Sigmoid colon (tissue), 4 donors: Measurements from ENCODE around the gene TMEM130.

Experiments used
- POLR2A ChIP-seq, 2 donors: fragments of 450-650 bp; IDR thresholded peaks; one replicate each; pipeline ENCODE4 v1.6.1; 2016; ENCODE audit warnings: antibody characterized with exemption in 2 of 2, mild to moderate bottlenecking in 2 of 2, moderate library complexity in 2 of 2
- POLR2AphosphoS5 ChIP-seq, 4 donors: sonication (generic); formaldehyde crosslinking; IDR thresholded peaks; one replicate each; pipeline ENCODE4 v1.6.1; 2017; ENCODE audit warnings: antibody characterized with exemption in 4 of 4

DNA sequence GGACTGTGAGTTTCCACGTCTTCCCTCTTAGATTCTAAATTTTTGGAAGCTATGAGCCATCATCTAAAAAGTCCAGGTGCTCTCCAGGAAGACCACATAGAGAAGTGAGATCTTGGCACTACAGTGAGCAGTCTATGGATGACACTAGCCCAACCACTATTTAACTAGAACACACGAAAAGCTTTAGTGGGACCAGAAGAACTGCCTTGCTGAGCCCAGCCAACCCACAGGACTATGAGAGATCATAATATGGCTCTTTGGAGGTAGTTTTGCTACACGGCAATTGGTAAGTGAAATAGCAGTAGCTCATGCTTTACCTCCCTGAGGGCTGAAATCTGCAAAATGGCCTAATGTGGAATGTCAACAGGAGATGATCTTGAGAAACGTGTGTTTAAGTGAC lies 68.8 kb downstream of the TMEM130 start:
- TF ChIP-seq POLR2A (IDR thresholded peaks at IDR 0.05) (no peak), POLR2AphosphoS5 (IDR thresholded peaks at IDR 0.05) (no peak)
